Activated CD4-positive, CD25-positive, alpha-beta regulatory T cell treated with anti-CD3 and anti-CD28 coated beads, Interleukin-2, amount 50 U/mL, for 16 hours (primary cell): Measurements from ENCODE around the gene NPAS2.

Source experiments
- DNase-seq: peaks from one replicate; pipeline ENCODE4 v3.0.0-alpha.2; 2020; ENCODE audit warnings: low read depth, low spot score

Gene NPAS2

DNA sequence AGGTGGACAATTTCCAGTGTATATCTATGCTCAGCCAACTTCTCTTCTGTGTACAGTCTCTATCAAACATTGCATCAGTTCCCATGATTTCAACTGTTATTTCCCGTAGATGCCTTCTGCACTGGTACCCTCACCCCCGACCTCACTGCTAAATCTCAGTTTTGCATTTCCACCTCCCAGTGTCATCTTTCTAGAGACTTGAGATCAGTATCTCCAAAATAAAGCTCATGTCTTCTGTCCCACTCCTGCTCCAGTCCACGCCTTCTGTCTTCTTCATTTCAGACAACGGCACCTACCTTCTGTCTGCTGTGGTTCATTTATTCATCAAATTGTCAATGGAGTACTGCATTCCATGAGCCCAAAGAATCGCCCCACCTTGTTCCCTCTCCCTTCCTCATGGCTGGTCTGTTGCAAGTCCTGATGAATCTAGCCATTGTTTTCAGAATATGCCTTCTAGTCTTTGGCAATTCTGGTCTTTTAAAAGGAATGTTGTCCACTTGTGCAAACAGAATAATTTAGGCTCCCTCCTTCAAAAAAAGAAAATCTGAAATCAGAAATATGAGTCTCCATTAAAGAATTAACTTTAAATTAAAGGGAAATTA is 23.3 kb upstream of the NPAS2 start:
- no peak for DNase-seq

DNA sequence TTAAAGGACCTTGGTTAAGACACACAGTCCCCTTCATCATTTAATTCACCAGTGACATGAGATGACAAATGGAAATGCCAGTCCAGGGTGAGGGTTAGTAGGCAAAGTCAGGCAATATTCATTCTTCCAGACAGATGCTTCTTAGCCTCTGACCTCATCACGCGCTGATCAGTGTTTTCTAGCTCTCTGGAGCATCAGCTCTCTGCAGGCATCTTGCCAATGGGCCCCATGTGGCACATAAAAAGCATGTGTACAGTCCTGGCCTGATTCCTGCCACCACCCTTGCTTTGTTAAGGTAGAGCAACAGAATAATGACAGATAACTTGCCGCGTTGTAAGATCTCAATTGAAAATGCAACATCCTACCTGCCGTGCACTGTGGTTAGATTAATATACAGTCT is 20.3 kb upstream of the NPAS2 start:
- DNase-seq = no peak

DNA sequence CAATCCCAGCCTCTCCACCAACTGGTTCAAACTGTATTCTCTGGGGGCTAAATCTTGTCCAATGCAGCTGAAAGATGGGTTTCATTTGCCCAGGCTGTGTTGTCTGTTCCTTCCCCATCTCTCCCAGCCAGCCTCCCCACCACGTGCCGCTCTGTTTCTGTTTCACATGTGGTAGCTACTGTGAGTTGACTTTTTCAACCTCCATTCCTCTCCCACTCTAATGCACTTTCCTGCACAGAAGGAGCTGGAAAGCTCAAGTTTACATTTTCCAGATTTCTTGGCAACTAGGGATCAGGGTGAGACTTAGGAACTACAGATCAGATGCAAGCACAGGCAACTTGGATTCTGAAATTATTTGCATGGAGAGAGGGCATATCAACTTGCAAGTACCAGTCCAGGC is 19.0 kb upstream of the NPAS2 start:
- no peak for DNase-seq

DNA sequence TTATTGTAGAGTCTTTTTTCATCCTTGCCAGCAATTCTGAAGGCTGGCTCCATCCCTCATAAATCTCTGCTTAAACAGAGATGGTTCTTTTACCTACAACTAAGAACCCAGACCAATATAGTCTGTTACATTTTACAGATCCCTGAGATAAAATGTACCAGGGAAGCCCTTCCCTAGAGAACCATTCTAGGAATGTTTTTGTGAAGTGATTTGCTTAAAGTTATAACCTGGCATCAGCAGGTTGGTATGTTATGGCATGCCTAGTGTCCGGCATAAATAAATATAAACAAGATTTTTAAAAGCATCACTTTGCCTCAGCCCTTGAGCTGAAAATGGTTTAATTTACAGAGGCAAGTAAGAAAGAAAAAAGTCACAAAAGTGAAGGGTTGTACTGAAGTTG is 18.5 kb upstream of the NPAS2 start:
- DNase-seq = no peak

DNA sequence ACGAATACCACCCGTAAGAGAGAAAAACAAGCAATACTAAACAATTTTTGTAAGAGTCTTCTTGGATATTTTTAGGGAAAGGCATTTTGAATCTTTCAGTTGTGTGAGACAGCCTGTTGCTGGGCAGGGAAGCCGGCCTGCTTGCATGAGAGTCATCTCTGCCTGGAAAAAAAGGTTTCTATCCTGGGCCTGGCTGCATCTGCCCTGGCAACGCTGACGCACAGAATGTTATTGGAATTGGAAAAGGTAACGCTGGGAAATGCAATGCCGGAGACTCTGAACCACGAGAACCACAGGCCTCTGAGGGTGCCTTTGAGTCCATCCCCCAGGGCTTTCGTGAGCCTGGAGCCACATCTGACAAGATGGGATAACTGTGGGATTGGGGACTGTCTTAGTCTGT is 17.9 kb upstream of the NPAS2 start:
- no peak for DNase-seq

DNA sequence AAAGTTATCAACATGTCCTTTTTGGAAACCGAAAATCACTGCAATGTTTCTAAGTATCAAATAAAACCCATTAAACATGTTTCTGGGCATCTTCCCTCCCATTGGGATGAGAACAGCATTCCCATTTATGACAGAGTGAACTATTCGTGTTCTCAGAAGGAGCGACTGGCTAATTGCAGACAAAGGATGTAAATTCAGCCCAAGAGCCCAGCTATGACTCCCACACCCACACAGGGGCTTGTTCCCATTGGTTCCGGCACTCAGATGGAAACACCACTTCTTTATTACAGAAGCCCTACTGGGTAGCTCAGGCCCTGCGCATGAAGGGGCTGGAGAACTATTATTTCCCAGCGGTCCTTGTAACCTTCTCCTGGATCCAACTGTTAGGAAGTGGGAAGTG is 16.6 kb upstream of the NPAS2 start:
- no peak for DNase-seq

DNA sequence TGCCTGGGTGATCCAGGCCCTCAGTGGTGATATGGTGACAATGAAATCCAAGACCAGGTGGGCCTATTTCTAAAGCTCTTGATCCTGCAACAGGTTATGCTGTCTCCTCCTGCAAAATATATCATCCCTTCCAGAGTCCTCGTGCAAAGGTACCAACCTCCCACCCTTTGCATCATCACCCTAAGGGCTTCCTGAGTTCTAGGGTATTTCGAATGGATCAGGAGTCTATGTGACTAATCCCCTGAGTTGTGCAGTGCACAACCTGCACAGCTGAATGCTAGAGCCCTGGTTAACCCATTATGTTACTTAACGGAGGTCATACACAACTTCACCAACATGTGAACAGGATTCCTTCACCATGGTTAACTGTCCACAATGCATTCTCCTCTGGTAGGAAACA is 13.4 kb upstream of the NPAS2 start:
- no peak for DNase-seq

DNA sequence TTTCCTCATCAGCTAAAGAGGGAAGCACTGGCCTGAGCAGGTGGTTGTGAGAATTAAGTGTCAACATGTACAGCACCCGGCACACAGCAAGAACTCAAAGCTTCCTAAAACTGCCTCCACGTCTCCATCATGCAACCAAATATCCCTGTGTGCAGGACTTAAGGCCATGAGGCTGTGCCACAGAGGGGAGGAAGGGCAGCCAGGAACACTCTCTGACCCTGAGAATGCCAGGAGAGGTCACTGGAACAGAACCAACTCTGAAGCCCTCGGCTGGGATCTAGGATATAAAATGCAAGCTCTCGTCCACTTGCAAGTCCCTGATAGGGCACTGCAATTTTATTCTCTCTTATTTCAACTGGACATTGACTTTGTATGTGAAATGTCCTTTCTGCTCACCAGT is 12.2 kb upstream of the NPAS2 start:
- DNase-seq = no peak

DNA sequence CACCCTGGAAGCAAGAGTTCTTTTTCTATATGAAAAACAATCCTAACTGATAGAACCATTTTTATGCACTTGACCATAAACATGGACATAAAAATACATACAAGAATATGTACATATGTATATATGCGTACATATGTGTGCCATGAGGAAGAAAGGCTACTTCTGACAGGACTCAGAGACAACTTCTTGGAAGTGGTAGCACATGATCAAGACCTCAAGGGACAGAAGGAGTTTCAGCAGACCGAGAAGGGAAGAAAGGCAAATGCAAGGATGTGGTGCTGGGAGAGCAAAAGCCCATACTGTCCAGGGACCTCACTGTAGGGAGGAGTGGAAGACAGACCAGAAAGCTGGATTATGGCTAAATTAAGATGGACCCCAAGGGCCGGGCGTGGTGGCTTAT is 11.4 kb upstream of the NPAS2 start:
- DNase-seq = no peak

DNA sequence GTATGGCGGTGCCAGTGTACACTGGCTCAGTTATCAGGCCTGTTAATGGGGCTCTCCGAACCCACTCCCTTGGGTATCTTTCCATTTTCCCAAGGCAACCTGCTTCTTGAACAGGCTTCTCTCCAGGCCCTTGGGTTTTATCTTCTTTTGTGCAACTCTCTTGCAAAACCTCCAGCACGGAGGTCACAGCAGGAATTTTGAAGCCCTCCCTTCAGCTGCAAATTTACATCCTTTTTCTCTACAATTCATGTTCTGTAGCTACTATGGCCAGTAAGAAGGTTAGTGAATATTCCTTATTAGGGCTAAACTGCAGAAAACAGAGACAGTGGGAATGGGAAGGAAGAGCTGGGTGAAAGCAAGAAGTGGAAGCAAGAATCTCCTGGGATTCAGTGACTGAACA is 10.4 kb upstream of the NPAS2 start:
- DNase-seq = no peak

DNA sequence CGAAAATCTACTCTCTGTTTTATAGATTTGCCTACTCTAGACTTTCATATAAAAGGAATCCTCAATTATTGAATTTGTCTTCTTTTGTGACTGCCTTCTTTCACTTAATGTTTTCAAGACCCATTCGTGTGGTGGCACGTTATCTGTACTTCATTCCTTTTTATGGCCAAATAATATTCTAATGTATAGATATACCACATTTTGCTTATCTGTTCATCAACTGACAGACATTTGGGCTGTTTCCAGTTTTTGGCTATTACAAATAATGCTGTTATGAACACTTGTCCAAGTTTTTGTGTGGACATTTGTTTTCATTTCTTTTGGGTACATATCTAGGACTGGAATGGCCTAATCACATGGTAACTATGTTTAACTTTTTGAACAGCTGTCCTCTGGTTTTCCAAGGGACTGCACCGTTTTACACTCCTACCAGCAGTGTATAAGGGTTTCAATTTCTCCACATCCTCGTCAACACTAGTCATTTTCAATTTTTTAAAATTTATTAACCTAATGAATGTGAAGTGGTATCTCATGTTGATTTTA is 9.3 kb upstream of the NPAS2 start:
- DNase-seq = no peak

DNA sequence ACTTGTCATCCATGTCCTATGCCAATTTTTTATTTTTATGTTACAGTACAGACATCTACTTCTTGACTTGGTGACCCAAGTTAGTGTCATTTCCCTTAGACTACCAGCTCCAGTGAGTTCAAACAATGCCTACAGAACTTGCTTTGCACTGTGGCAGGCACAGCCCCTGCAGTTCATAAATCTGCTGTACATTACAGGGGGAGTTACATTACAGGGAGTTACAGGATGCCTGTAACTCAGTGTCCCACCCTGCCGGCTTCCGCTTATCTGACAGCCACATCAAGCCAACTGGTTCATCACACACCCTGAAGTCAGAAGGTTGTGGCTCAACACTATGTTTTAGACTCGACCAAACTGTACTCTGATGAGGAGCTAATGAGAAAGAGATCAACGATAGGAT is 7.8 kb upstream of the NPAS2 start:
- no peak for DNase-seq

DNA sequence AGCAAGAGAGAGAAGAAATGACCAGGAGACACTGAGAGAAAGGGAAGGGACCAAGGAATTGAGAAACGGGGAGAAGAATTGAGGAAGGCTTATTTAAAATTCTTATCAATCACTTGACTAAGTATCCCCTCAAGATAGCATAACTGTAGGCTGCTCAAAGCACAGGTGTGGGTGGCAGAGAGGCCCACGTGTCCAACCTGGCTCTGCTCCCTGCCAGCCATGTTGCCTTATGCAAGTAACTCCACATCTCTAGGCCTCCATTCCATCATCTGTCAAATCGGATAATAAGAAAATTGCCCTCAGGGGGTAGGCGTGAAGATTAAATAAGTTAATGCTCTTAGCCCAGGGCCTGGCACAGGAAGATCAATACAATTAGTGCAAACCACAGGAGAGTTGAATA is 7.4 kb upstream of the NPAS2 start:
- no peak for DNase-seq

DNA sequence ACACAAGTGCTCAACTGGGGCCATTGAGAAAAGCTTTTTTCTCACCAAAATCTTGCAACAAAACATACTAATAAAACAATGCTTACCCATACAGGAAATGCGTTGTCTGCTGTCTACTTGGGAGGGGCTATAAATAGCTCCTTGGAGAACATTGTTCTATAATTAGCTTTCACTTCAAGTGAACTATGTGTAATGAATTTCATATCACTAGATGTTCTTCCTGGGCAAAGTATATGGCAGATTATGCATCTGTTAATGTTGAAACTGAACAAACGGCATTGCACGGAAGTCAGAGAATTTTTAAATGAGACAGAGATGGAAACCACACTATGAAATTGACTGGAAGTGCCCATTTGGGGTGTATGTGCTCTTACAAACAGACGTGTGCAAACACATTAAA is 6.4 kb upstream of the NPAS2 start:
- DNase-seq = no peak

DNA sequence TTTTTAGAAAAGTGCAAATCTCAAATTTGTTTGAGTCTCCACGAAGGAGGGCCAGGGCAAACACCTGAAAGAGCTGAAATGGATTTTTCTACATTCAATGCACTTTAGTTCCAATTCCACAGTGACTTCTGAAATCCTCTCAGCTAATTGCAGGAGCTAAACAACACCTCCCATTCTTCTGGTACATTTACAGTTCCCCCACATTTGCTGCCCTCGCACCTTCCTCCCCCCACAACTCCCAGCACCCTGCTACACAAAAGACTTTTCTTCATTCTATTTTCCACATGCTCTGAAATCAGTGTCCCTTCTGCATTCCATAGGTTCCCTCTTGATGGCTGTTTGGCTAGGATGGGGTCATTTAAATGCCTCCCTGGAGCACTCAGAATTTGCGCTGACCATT is 5.9 kb upstream of the NPAS2 start:
- DNase-seq = no peak

DNA sequence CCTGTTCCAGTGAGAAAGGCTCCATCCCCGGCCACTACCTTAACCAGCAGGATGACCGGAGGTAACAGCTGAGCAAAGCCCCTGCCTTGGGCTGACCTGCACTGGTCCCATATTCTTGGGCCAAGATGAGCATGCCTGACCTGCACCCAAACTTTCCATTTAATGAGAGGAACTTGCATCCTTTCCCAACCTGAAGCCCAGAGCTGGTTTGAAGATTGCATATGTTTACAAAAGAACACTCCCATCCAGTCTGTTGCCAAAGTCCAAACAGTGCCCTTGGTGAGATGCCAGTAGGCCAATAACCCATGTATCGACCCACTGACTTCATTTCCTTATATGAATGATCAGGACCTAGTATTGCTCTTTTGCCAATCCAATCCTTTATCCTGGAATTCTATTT is 5.5 kb upstream of the NPAS2 start:
- DNase-seq = no peak

DNA sequence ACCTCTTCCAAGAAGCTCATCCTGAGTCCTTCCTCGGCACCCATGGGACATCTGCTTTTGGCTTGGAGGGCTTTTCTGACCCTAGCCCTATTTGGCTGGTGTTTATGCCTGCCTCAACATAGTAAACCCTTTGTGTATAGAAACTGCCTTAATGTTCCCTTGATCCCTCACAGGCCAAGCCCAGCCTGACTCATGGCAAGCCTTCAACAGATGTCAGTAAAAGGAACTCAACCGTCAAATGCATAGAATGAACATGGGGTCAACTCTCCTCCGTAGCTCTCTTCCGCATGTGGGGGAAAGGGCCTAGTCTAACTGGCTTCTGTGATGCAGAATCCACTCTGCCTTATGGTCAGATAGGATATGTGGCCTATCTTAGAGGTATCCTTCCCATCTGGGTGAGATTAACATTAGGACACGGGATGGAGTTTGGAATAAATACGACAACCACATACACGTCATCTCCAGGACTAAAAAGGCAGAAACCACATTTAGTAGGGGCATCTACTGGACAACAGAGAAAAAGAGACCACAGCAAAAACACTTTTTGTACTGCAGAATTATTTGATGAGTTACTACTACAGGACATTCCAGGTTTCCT is 2.5 kb upstream of the NPAS2 start:
- DNase-seq = no peak

DNA sequence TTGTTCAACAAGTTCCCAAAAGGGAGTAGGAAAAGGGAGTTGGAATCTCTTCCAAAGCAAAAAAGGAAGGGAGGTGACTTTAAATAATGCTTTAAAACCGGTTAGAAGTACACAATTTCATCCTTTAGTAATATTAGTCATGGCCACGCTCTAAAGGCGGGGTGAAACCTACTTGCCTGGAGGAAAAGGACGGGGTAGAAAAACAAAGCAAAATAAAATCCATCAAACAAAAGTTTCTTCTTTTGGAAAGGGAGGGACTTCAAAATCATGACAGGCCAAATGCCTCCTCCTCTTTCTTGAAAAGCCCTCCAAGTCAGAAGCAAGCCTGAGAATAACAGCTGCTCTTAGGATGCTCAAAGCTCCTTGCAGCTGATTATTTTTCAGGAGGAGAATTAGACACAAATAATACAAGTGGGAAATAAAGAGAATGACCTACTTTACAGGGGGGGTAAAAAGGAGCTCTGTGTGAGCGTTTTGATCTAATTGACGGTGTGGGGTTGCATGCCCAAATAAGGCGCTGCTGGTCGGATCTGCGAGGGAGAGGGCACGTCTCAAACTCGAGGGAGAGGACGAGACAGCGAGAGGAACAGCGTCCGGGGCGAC is 1.8 kb upstream of the NPAS2 start:
- DNase-seq = no peak

DNA sequence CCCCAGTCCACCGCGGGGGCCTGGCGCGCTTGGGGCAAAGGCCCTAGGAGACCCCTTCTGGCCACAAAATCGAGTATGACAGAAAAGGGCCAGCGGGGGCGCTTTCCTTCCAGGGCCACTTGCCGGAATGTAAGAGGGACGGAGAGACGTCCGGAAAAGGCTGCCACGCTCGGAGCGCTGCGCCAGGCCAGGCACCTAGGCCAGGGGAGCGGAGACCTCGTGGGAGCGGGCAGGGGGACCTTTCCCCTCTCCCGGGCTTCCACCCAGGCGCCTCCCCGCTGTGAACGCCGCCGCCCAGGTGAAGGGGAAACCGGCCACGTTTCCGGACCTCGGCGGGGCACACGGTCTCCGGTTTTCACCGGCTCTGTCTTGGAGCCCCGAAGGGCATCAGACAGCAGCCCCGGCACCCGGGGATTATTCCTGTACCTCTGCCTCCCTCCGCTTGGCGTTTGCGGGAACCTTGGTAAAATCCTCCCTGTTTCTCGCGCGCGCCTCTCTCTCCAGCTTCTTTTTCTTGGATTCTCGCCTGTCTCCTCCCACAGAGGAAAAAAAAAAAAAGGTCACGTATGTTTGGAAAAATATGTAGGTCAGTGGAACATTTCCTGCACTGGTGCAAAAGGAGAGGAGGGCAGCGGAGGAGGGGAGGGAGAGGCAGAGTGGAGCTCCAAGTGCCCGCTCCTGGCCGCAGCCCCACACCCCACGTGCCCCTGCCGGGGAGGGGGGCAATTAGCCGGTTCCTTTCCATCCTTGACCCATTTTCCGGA is 1.2 kb upstream of the NPAS2 start:
- no peak for DNase-seq

DNA sequence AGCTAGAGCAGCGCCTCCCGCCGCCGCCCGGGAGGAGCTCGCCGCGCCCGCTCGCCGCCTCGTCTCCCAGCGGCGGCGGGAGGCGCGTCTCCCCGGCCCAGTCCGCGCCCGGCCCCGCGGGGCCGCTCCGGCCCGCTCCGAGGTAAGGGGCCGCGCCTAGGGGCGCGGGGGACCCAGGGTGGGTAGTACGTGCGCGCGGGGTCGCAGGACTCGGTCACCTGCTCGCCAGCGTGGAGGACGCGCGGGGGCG is 259 bp downstream of the NPAS2 start:
- DNase-seq = no peak

DNA sequence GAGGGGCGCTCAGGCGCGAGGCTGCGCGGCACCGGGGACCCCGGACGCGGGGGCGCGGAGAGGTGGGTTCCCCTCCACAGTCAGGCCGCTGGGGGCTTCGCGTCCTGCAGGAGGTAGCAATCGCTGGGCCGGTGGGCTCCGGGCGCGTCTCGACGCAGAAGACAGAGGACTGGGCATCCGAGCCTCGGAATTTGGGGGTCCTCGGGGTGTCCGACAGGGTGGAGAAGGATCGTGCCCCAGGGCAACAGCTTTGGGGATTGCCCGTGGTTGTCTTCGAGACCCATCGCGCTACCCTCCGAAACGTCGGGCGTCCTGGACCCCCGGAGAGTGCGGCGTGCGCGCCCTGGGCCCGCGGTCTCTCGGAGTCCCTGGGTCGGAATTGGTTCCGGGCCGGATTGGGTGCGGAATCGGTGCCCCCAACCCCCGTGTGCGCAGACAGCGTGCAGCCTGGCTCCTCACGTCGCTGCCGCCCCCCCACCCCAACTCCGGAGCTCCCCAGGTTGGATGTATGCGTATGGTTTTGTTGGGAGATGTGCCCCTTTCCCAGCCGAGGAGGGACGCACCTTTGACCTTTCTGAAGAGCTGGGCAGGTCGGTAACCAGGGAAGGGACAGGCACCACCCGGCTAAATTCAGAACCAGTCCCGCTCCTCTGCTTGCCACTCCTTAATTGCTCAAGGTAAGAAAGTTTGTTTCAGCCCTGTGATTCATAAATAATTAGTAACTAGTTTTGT is 750 bp downstream of the NPAS2 start:
- DNase-seq = no peak

DNA sequence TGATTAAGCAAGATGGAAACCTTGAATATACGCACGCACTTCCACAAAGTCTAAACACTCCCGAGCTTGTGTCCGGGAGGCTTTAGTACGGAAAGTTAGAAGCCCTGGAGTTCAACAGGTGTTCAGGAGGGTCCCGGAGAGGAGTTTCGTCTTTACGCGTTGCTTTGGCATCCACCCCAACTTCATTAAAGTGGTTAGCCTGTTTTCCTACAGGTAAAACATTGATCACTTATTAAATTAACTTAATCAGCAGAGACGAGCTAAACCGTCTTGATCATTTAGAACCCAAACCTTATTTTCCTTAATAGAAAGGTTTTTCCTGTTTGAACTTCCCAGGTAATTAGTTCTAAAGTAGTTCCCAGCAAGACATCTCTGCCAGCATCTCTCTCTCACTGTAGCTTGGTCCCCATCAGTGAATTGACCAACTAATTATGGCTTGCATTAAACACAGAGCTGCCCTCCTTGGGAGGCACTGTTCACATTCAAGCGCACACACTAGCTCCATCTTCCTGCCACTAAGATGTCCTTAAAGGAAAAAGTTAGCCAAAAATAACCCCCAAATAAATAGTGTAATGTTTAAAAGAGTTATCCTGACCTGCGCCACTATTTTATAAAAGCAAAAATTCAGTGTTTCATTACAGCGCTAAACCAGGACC is 1.4 kb downstream of the NPAS2 start:
- DNase-seq = no peak
